ENCODE results near the gene DOCK11.

DOCK11 gene

GRCh38 chrX:118541482-118541881, 45.9 kb downstream of the DOCK11 start:
- DNase-seq (ENCODE audit: low read depth), result no peak
- H3K4me3 ChIP-seq (ENCODE audit: low read depth, low read length), result no peak overlapping the region
- no peak for TF ChIP-seq CTCF (IDR thresholded peaks at IDR 0.05; ENCODE audit: insufficient read depth, low read depth, low read length, missing control alignments)

- DNase-seq (ENCODE audit: low read depth), result no peak
Observed at GRCh38 chrX:118545510-118545909, 49.9 kb downstream of the DOCK11 start.

GRCh38 chrX:118548841-118549240, 53.2 kb downstream of the DOCK11 start:
- no peak for DNase-seq (ENCODE audit: low read depth)
- no peak overlapping the region for H3K4me3 ChIP-seq (ENCODE audit: low read depth, low read length)

More at GRCh38 chrX:118545510-118545909, 49.9 kb downstream of the DOCK11 start:
- TF ChIP-seq CTCF (IDR thresholded peaks at IDR 0.05; ENCODE audit: insufficient read depth, low read depth, low read length, missing control alignments), result no peak
- H3K4me3 ChIP-seq (ENCODE audit: low read depth, low read length), result no peak overlapping the region

GRCh38 chrX:118550792-118551191, 55.2 kb downstream of the DOCK11 start:
- TF ChIP-seq CTCF (IDR thresholded peaks at IDR 0.05; ENCODE audit: insufficient read depth, low read depth, low read length, missing control alignments), result no peak
- DNase-seq (ENCODE audit: low read depth), result no peak
- no peak overlapping the region for H3K4me3 ChIP-seq (ENCODE audit: low read depth, low read length)

More at GRCh38 chrX:118548841-118549240, 53.2 kb downstream of the DOCK11 start:
- no peak for TF ChIP-seq CTCF (IDR thresholded peaks at IDR 0.05; ENCODE audit: insufficient read depth, low read depth, low read length, missing control alignments)

GRCh38 chrX:118551426-118551825, 55.8 kb downstream of the DOCK11 start:
- TF ChIP-seq CTCF (IDR thresholded peaks at IDR 0.05; ENCODE audit: insufficient read depth, low read depth, low read length, missing control alignments), result no peak
- no peak overlapping the region for H3K4me3 ChIP-seq (ENCODE audit: low read depth, low read length)
- DNase-seq (ENCODE audit: low read depth), result no peak

- no peak for DNase-seq (ENCODE audit: low read depth)
- no peak for TF ChIP-seq CTCF (IDR thresholded peaks at IDR 0.05; ENCODE audit: insufficient read depth, low read depth, low read length, missing control alignments)
Observed at GRCh38 chrX:118552121-118552900, 56.7 kb downstream of the DOCK11 start.

More at GRCh38 chrX:118552121-118552900, 56.7 kb downstream of the DOCK11 start:
- no peak overlapping the region for H3K4me3 ChIP-seq (ENCODE audit: low read depth, low read length)

Measured in GM12865 (cell line).